Chondrocyte (in vitro differentiated cells): ENCODE measurements around the gene PDE3B. TPM values are rescaled to one million over a fixed set of nuclear protein-coding genes. Genes with fewer than 3 reads are reported as not detected.

Experiments used
- DNase-seq: peaks from one replicate; pipeline ENCODE4 v3.0.0; 2021; ENCODE audit warnings: mixed read lengths, low spot score
- H3K27ac Mint-ChIP-seq: one replicate; pipeline ENCODE4 v1.8.0; 2021; ENCODE audit warnings: mild to moderate bottlenecking, moderate library complexity, mixed read lengths; ENCODE audit not compliant: unreplicated experiment
- H3K27me3 Mint-ChIP-seq: 2 replicates; pipeline ENCODE4 v1.8.0; 2021; ENCODE audit warnings: low read depth, mixed read lengths
- H3K36me3 Mint-ChIP-seq: 2 replicates; pipeline ENCODE4 v1.8.0; 2021; ENCODE audit warnings: low read depth, mixed read lengths
- H3K4me1 Mint-ChIP-seq: 2 replicates; pipeline ENCODE4 v1.8.0; 2021; ENCODE audit warnings: low read depth, mild to moderate bottlenecking, mixed read lengths
- H3K4me3 Mint-ChIP-seq: one replicate; pipeline ENCODE4 v1.8.0; 2021; ENCODE audit warnings: mild to moderate bottlenecking, moderate library complexity, mixed read lengths; ENCODE audit not compliant: unreplicated experiment
- H3K9me3 Mint-ChIP-seq: 2 replicates; pipeline ENCODE4 v1.8.0; 2021; ENCODE audit warnings: low read depth, mixed read lengths
- total RNA-seq: library from RNA; stranded (reverse); gene quantifications from 3 replicates; pipeline ENCODE4 v1.2.1, GENCODE V29; 2021
- TF ChIP-seq, protein P1 (sequence below): fragments of 200-600 bp; sonication (generic); IDR thresholded peaks from 2 replicates; pipeline ENCODE4 v1.5.0; 2021; ENCODE audit warnings: antibody characterized with exemption, mild to moderate bottlenecking, moderate library complexity

PDE3B gene
- total RNA-seq, 1 donor from 2014 or later, result 0.47 TPM

DNA sequence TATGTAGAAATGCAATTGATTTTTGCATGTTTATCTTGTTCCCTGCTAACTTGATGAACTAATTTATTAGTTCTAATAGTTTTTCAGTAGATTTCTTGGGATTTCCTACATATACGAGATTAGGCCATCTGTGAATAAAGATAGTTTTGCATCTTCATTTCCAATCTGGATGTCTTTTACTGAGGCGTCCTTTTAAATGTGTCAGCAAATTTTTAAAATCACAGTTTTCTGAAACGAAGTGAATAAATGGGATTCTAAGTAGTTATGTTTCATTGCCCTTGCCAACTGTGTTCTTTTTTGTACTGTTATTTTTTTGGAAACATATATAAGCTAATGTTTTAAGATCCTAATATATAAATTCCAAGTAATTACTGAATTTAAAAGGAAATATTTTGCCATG is 198.4 kb downstream of the PDE3B start:
- TF ChIP-seq, protein P1, sequence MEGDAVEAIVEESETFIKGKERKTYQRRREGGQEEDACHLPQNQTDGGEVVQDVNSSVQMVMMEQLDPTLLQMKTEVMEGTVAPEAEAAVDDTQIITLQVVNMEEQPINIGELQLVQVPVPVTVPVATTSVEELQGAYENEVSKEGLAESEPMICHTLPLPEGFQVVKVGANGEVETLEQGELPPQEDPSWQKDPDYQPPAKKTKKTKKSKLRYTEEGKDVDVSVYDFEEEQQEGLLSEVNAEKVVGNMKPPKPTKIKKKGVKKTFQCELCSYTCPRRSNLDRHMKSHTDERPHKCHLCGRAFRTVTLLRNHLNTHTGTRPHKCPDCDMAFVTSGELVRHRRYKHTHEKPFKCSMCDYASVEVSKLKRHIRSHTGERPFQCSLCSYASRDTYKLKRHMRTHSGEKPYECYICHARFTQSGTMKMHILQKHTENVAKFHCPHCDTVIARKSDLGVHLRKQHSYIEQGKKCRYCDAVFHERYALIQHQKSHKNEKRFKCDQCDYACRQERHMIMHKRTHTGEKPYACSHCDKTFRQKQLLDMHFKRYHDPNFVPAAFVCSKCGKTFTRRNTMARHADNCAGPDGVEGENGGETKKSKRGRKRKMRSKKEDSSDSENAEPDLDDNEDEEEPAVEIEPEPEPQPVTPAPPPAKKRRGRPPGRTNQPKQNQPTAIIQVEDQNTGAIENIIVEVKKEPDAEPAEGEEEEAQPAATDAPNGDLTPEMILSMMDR, result no peak
- Mint-ChIP-seq H3K9me3 (peaks cover 12% of the 10 kb centered on the region), H3K4me1 (no peaks in the 10 kb centered on the region), H3K4me3 (no peak overlapping the region), H3K27me3 (no peaks in the 10 kb centered on the region), H3K27ac (no peak overlapping the region), H3K36me3 (peaks cover 7% of the 10 kb centered on the region)
- no peak for DNase-seq

DNA sequence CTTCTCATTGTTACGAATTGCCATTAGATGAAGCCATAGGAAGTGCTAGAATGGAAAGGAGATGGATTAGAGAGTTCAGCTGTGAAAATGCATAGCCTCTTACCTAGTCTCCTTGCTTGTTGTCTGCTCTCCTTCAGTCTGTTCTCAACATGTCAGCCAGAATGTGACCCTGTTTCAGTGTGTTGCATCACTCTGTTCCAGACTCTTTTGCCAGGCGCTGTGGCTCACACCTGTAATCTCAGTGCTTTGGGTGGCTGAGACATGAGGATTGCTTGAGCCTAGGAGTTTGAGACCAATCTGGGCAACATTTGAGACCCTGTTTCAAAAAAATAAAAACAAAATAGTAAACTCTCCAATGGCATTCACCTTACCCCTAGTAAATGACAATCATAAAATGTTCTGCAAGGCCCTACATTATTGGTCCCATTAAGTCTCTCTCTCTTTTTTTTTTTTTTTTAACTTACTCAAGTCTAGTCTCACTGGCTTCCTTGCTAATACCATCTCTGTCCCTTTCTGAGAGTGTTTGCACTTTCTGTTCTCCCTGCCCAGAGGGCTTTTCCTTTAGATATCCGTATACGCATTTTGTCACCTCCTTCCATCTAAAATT is 209.1 kb downstream of the PDE3B start:
- Mint-ChIP-seq H3K36me3 (no peaks in the 10 kb centered on the region), H3K9me3 (peaks cover 3% of the 10 kb centered on the region), H3K27me3 (peaks cover 2% of the 10 kb centered on the region), H3K4me3 (no peak overlapping the region), H3K27ac (no peak overlapping the region), H3K4me1 (no peaks in the 10 kb centered on the region)
- TF ChIP-seq, protein P1, result no peak
- no peak for DNase-seq

DNA sequence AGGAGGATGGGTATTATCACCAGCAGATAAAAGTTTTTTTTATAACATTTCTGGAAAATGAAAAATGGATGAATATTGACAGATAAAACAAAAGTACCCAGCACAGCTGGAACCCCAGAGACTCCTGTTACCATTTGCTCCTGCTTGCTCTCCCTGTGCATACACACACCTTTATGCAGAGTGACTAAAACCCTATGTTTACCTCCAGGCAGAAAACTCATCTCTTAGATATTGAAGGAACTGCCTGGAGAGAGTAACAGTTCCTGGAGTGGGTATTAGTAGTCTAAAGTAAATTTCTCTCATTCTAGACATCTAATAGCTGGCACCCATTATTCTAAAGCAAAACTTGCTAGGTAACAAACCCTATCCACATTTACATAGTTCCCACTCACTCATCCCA is 210.5 kb downstream of the PDE3B start:
- TF ChIP-seq, protein P1, result no peak
- no peaks in the 10 kb centered on the region for H3K4me1 Mint-ChIP-seq
- DNase-seq, result no peak
- peaks cover 2% of the 10 kb centered on the region for H3K27me3 Mint-ChIP-seq
- H3K36me3 Mint-ChIP-seq, result no peaks in the 10 kb centered on the region
- no peak overlapping the region for H3K27ac Mint-ChIP-seq
- H3K9me3 Mint-ChIP-seq, result peaks cover 3% of the 10 kb centered on the region
- no peak overlapping the region for H3K4me3 Mint-ChIP-seq

DNA sequence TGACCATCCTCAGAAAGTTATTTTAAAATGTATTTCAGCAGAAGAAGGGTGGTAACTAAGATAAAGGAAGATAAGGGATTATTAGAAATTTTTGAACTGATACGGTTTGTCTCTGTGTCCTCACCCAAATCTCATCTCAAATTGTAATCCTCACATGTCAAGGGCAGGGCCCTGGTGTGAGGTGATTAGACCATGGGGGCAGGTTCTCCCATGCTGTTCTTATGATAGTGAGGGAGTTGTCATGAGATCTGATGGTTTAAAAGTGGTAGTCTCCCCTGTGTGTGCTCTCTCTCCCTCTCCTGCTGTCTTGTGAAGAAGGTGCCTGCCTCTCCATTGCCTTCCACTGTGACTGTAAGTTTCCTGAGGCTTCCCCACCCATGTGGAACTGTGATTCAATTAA is 212.3 kb downstream of the PDE3B start:
- Mint-ChIP-seq H3K27ac (no peak overlapping the region), H3K4me1 (no peaks in the 10 kb centered on the region), H3K9me3 (peaks cover 3% of the 10 kb centered on the region), H3K36me3 (no peaks in the 10 kb centered on the region), H3K4me3 (no peak overlapping the region), H3K27me3 (peaks cover 2% of the 10 kb centered on the region)
- DNase-seq, result no peak
- TF ChIP-seq, protein P1, result no peak

DNA sequence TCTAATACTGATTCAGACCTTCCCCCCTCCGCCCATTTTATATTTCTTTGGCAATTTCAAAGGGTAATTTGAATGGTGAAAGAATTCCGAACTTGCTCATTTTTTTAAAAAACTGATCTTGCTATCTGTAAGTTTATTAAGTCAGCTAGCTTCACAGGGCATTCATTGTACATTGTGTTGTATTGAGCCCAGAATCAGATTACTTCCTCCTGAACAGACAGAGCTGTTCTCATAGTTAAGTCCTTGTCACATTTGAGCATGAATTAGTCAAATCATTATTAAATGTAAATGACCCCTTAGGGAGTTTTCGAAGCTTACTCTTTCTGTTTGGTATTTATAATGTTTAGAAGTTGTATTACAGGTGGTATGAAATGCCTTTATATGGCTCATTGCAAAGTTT is 214.0 kb downstream of the PDE3B start:
- H3K27ac Mint-ChIP-seq, result no peak overlapping the region
- H3K4me3 Mint-ChIP-seq, result no peak overlapping the region
- H3K36me3 Mint-ChIP-seq, result no peaks in the 10 kb centered on the region
- peaks cover 2% of the 10 kb centered on the region for H3K27me3 Mint-ChIP-seq
- H3K9me3 Mint-ChIP-seq, result no peaks in the 10 kb centered on the region
- H3K4me1 Mint-ChIP-seq, result no peaks in the 10 kb centered on the region
- TF ChIP-seq, protein P1, result no peak
- no peak for DNase-seq
